AG04450 (cell line): ENCODE results near the gene SOX10. TPM values are rescaled to one million over a fixed set of nuclear protein-coding genes. Genes with fewer than 3 reads are reported as not detected.
"Not testable (repeated sequence)": the region's sequence is repeated elsewhere in the genome, so short reads cannot be mapped to it uniquely, and the experiment has no call there.

Experiments
- CTCF ChIA-PET: fragments of 300-600, 350-600 bp; formaldehyde crosslinking; extraction: SDS; loops from one replicate; lab custom pipeline; 2022; ENCODE audit warnings: antibody characterized with exemption, inconsistent platforms; lab: Charles Lee
- POLR2A ChIA-PET: fragments of 350-600 bp; formaldehyde crosslinking; extraction: SDS; loops from one replicate; lab custom pipeline; 2021; ENCODE audit warnings: antibody characterized with exemption, inconsistent platforms; lab: Yijun Ruan, JAX
- DNase-seq: peaks from one replicate; pipeline ENCODE4 v3.0.0-alpha.2; 2011; ENCODE audit warnings: low read depth, low spot score
- H3K27ac ChIP-seq: one replicate; pipeline ENCODE4 v1.5.1; 2012; ENCODE audit warnings: low read depth, low read length, control low read depth
- H3K27me3 ChIP-seq: one replicate; pipeline ENCODE4 v1.6.0; 2012; ENCODE audit warnings: low read length; ENCODE audit not compliant: control insufficient read depth, insufficient read depth
- H3K4me3 ChIP-seq: 2 replicates; pipeline ENCODE4 v1.5.1; 2011; ENCODE audit warnings: mild to moderate bottlenecking, low read depth, low read length, control low read depth
- H3K9me3 ChIP-seq: 2 replicates; pipeline ENCODE4 v1.5.1; 2012; ENCODE audit warnings: low read length; ENCODE audit not compliant: control insufficient read depth, insufficient read depth
- polyA plus RNA-seq: library from polyadenylated mRNA; depleted of rRNA; stranded (reverse); fragments of >200 nt; gene quantifications from 2 replicates; pipeline ENCODE4 v1.2.3, GENCODE V29; 2011
- TF ChIP-seq, protein P1 (sequence below): IDR thresholded peaks from 2 replicates; pipeline ENCODE4 v1.5.1; 2011; ENCODE audit warnings: low read depth, low read length, control low read depth, inconsistent platforms

SOX10 gene
- polyA plus RNA-seq, 1 experiment: not detected

DNA sequence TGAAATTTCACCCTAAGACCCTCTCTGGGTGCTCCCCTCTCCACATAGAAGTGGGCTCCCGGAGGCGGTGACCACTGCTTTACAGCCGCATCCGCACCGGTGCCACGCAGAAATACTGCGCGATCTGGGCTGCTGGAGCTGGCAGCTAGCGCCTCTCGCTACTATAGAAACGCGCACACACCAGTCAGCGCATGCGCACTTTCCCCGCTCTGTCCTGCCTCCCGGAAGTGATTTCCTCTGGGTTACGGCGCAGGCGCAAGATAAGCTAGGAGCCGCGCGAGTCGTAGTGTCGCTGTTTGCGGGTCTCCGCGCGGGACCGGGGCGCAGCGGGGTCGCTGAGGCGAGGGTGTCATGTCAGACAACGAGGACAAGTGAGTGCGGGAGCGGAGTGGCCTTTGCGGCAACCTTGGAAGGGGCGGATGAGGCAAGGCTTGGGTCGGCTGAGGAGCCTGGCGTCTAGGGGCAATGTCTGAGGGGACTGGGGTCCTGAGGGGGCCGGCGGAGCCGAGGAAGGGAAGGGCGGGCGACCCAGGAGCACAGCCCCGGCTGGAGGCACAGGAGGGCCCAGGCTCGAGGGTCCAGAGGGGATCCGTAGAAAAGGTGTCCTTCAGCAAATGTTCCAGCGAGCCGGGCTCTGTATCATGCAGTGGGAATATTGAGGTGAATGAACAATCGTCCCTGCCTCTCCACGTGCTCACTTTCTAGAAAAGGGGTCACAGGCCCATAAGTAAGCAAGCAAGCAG is 30.7 kb downstream of the SOX10 start, which contains the start of the genes C22orf23 and POLR2F:
C22orf23 (minus strand) TSS at position 165 of the 743 bp plus-strand sequence. CDS start 452 bp downstream, outside the sequence.
POLR2F (plus strand) TSS at position 263 of the 743 bp plus-strand sequence; CDS start at position 352, 89 bp downstream.
- Histone ChIP-seq H3K27ac (peak within 1 kb of the TSS; percentile 52), H3K4me3 (peak within 1 kb of the TSS; percentile 100), H3K9me3 (no peaks in the 10 kb centered on the region; the same call in 1 of the 2 replicates), H3K27me3 (no peaks in the 10 kb centered on the region)
- peak; percentile 88 for DNase-seq
- ChIA-PET CTCF (interaction anchor here (1.9 to 2.4 kb wide), 2 partner anchors 12 to 66 kb away, joined by 6 to 24 read pairs; no protein-coding TSS in a partner anchor), POLR2A (interaction anchor here (0.6 to 2.1 kb wide), 7 partner anchors 8 to 645 kb away, joined by 3 to 12 read pairs (median 5); partner anchors contain the start of gene MICALL1)
- TF ChIP-seq, protein P1, sequence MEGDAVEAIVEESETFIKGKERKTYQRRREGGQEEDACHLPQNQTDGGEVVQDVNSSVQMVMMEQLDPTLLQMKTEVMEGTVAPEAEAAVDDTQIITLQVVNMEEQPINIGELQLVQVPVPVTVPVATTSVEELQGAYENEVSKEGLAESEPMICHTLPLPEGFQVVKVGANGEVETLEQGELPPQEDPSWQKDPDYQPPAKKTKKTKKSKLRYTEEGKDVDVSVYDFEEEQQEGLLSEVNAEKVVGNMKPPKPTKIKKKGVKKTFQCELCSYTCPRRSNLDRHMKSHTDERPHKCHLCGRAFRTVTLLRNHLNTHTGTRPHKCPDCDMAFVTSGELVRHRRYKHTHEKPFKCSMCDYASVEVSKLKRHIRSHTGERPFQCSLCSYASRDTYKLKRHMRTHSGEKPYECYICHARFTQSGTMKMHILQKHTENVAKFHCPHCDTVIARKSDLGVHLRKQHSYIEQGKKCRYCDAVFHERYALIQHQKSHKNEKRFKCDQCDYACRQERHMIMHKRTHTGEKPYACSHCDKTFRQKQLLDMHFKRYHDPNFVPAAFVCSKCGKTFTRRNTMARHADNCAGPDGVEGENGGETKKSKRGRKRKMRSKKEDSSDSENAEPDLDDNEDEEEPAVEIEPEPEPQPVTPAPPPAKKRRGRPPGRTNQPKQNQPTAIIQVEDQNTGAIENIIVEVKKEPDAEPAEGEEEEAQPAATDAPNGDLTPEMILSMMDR: no peak

DNA sequence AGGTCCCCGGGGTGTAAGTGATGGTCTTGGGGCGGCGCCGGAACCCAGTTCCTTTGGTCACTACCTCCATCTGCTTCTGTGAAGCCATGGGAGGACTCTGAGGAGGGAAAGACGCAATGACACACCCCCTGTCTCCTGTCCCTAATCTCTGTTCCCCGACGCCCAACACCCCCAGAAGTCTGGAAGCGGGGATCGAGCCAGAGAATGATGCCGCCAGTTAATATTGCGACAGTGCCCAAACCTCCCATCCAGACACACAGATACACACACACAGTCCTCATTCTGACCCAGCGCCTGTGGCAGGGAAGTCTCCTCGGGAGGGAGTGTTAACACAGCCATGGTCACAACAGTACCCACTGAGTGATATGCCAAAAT is 31.3 kb downstream of the SOX10 start:
- Histone ChIP-seq H3K27me3 (no peaks in the 10 kb centered on the region), H3K4me3 (peak overlapping the region; percentile 100), H3K9me3 (no peaks in the 10 kb centered on the region; the same call in 1 of the 2 replicates), H3K27ac (peak overlapping the region; percentile 52)
- CTCF ChIA-PET: interaction anchor here (2.4 kb wide), 1 partner anchor 12 kb away, joined by 24 read pairs; no protein-coding TSS in a partner anchor
- POLR2A ChIA-PET: interaction anchor here (0.6 to 2.1 kb wide), 3 partner anchors 7 to 66 kb away, joined by 5 to 12 read pairs (median 5); partner anchors contain the start of gene MICALL1
- no peak for DNase-seq
- TF ChIP-seq, protein P1: no peak

DNA sequence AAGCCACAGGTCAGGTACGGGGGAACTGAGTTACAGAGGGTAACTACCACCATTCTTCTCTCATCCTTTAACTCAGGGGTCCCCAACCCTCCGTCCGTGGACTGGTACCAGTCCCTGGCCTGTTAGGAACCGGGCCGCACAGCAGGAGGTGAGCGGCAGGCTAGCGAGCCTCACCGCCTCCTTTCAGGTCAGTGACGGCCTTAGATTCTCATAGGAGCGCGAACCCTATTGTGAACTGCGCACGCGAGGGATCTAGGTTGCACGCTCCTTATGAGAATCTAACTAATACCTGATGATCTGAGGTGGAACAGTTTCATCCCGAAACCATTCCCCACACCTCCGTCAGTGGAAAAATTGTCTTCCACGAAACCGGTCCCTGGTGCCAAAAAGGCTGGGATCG is 31.7 kb downstream of the SOX10 start:
- POLR2A ChIA-PET, H3K27me3 ChIP-seq, H3K9me3 ChIP-seq, H3K27ac ChIP-seq, DNase-seq: not testable (repeated sequence)
- H3K4me3 ChIP-seq: peak overlapping the region; percentile 100
- CTCF ChIA-PET: interaction anchor here (0.7 to 1.8 kb wide), 3 partner anchors 13 to 203 kb away, joined by 3 to 15 read pairs (median 7); no protein-coding TSS in a partner anchor

DNA sequence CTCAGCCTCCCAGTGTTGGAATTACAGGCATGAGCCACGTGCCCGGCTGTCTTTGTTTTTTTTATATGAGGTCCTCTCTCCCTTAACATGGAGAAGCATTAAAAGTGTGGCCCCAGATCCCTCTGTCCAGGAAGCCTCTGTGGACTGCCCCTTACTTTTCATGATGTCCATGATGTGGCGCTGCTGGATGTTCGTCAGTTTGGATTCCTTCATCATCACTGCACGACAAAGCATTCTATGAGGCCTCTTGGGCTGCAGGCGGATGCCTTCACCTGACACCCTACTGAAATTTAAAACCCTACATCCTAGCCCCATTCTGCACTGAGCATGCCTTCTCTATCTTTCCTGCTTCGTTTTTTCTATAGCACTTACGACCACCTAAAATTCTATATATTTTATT is 33.0 kb downstream of the SOX10 start:
- Histone ChIP-seq H3K4me3 (no peak overlapping the region), H3K9me3 (no peaks in the 10 kb centered on the region; the same call in 1 of the 2 replicates), H3K27ac (no peak overlapping the region), H3K27me3 (no peaks in the 10 kb centered on the region)
- DNase-seq: no peak
- ChIA-PET CTCF (interaction anchor here (0.6 to 1.8 kb wide), 5 partner anchors 9 to 64 kb away, joined by 4 to 15 read pairs (median 6); no protein-coding TSS in a partner anchor), POLR2A (interaction anchor here (0.7 kb wide), 1 partner anchor 410 kb away, joined by 8 read pairs; no protein-coding TSS in a partner anchor)
- TF ChIP-seq, protein P1: peak; percentile 24; the same call in 1 of the 2 replicates

GRCh38 chr22:37947142-37947795 is 37.1 kb downstream of the SOX10 start:
- H3K27ac ChIP-seq, DNase-seq, H3K27me3 ChIP-seq, H3K9me3 ChIP-seq, H3K4me3 ChIP-seq, POLR2A ChIA-PET: not testable (repeated sequence)
- CTCF ChIA-PET: interaction anchor here (0.7 to 1.8 kb wide), 2 partner anchors 13 to 18 kb away, joined by 4 to 8 read pairs; no protein-coding TSS in a partner anchor

DNA sequence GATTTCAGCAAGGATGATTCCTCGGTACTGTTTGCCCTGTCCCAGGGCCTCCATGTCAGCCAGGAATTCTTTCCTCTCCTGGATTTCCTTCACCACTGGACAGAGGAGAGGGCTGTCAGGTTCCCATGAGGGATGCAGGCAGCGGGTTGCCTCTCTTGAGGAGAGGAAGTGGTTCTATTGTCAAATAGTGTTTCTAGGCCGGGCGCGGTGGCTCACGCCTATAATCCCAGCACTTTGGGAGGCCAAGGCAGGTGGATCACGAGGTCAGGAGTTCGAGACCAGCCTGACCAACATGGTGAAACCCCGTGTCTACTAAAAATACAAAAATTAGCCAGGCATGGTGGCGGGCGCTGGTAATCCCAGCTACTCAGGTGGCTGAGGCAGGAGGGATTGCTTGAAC is 39.9 kb downstream of the SOX10 start:
- CTCF ChIA-PET, H3K9me3 ChIP-seq, DNase-seq, H3K27me3 ChIP-seq, H3K4me3 ChIP-seq, H3K27ac ChIP-seq, POLR2A ChIA-PET: not testable (repeated sequence)
